Endodermal cell (in vitro differentiated cells): ENCODE results near the gene VOPP1. TPM values are rescaled to one million over a fixed set of nuclear protein-coding genes. Genes with fewer than 3 reads are reported as not detected.

Source experiments
- DNase-seq: peaks from one replicate; pipeline ENCODE4 v3.0.0-alpha.2; 2017
- H3K27ac ChIP-seq: 2 replicates; pipeline ENCODE4 v1.5.1; 2013; ENCODE audit warnings: mild to moderate bottlenecking, low read depth, low read length, moderate library complexity
- H3K27me3 ChIP-seq: 2 replicates; pipeline ENCODE4 v1.6.1; 2013; ENCODE audit warnings: mild to moderate bottlenecking, low read length, moderate library complexity; ENCODE audit not compliant: insufficient read depth, control insufficient read depth, poor library complexity, severe bottlenecking
- H3K36me3 ChIP-seq: 2 replicates; pipeline ENCODE4 v1.7.0; 2013; ENCODE audit warnings: mild to moderate bottlenecking, low read length, moderate library complexity; ENCODE audit not compliant: control insufficient read depth, insufficient read depth
- H3K4me1 ChIP-seq: one replicate; pipeline ENCODE4 v1.7.0; 2013; ENCODE audit warnings: low read length; ENCODE audit not compliant: control insufficient read depth, insufficient read depth
- H3K4me3 ChIP-seq: 2 replicates; pipeline ENCODE4 v1.5.1; 2013; ENCODE audit warnings: mild to moderate bottlenecking, low read length, moderate library complexity
- H3K9ac ChIP-seq: 2 replicates; pipeline ENCODE4 v1.6.1; 2013; ENCODE audit warnings: mild to moderate bottlenecking, low read length, moderate library complexity; ENCODE audit not compliant: poor library complexity, severe bottlenecking; ENCODE audit errors: extremely low read depth
- H3K9me3 ChIP-seq: 2 replicates; pipeline ENCODE4 v1.6.1; 2013; ENCODE audit warnings: mild to moderate bottlenecking, low read length, moderate library complexity; ENCODE audit not compliant: control insufficient read depth
- H3K27ac Mint-ChIP-seq: 2 replicates; pipeline ENCODE4 v1.8.0; 2020; ENCODE audit warnings: mixed read lengths
- H3K27me3 Mint-ChIP-seq: 2 replicates; pipeline ENCODE4 v1.8.0; 2021; ENCODE audit warnings: mild to moderate bottlenecking, mixed read lengths; ENCODE audit not compliant: insufficient read depth
- H3K36me3 Mint-ChIP-seq: 2 replicates; pipeline ENCODE4 v1.8.0; 2020; ENCODE audit warnings: low read depth, mixed read lengths
- H3K4me1 Mint-ChIP-seq: 2 replicates; pipeline ENCODE4 v1.8.0; 2020; ENCODE audit warnings: mixed read lengths
- H3K4me3 Mint-ChIP-seq: 2 replicates; pipeline ENCODE4 v1.8.0; 2020; ENCODE audit warnings: mild to moderate bottlenecking, moderate library complexity, mixed read lengths
- H3K9me3 Mint-ChIP-seq: 2 replicates; pipeline ENCODE4 v1.8.0; 2020; ENCODE audit warnings: mild to moderate bottlenecking, mixed read lengths
- WGBS, 2 experiments: methylation state at CpG; one replicate each; pipeline versions ENCODE4 v1.1.5 to v1.1.7; 2013; ENCODE audit warnings: missing lambda C conversion rate in 2 of 2, mixed read lengths in 1 of 2; ENCODE audit not compliant: insufficient coverage in 1 of 2, insufficient read length in 1 of 2; 5-methylcytosine and 5-hydroxymethylcytosine counted together
- total RNA-seq, 2 donors: library from RNA; stranded (reverse); fragmentation: NEBNext Ultra II Directional in 1 of 2; extraction: Animal tissue kit (Norgen Biotek cat#: 25700) in 1 of 2; gene quantifications; 2 replicates in 1 of 2; 3 replicates in 1 of 2; pipeline ENCODE4 v1.2.1, GENCODE V29; 2021
- TF ChIP-seq, protein P1 (sequence below): fragments of 200-600 bp; sonication (generic); conservative IDR thresholded peaks from 2 replicates; pipeline ENCODE4 v1.5.0; 2021; ENCODE audit warnings: antibody characterized with exemption, mild to moderate bottlenecking

The VOPP1 gene
- total RNA-seq, 2 donors from 2014 or later: 48.8 to 53.6 TPM

DNA sequence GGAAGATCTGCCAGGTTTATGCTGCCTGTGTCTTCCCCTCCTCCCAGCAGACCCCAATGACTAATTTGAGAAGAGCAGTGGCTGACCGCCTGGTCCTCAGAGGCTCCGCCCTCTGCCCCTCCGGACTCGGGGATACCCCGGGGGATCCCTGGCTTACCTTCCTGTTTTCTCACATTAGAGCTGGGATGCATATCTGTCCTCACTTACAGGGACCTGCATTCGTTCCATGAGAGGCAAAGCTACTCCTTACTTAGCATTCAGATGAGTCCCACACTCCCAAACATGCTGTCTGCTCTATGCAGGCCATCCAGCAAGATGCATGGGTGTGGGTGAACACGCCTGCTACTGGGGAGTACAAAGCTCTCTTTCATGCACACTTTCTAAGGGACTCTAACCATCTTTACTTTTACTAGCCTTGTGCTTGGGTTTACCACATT is 24.0 kb downstream of the VOPP1 start:
- Histone ChIP-seq H3K36me3 (no peaks in the 10 kb centered on the region), H3K27ac (no peak overlapping the region), H3K9ac (no peak overlapping the region), H3K27me3 (no peaks in the 10 kb centered on the region), H3K9me3 (no peaks in the 10 kb centered on the region), H3K4me1 (no peaks in the 10 kb centered on the region), H3K4me3 (no peak overlapping the region)
- DNase-seq: peak; percentile 33
- TF ChIP-seq, protein P1, sequence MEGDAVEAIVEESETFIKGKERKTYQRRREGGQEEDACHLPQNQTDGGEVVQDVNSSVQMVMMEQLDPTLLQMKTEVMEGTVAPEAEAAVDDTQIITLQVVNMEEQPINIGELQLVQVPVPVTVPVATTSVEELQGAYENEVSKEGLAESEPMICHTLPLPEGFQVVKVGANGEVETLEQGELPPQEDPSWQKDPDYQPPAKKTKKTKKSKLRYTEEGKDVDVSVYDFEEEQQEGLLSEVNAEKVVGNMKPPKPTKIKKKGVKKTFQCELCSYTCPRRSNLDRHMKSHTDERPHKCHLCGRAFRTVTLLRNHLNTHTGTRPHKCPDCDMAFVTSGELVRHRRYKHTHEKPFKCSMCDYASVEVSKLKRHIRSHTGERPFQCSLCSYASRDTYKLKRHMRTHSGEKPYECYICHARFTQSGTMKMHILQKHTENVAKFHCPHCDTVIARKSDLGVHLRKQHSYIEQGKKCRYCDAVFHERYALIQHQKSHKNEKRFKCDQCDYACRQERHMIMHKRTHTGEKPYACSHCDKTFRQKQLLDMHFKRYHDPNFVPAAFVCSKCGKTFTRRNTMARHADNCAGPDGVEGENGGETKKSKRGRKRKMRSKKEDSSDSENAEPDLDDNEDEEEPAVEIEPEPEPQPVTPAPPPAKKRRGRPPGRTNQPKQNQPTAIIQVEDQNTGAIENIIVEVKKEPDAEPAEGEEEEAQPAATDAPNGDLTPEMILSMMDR: no peak
- Mint-ChIP-seq H3K36me3 (peaks cover 6% of the 10 kb centered on the region), H3K27me3 (no peaks in the 10 kb centered on the region), H3K4me3 (no peak overlapping the region), H3K4me1 (peaks cover 11% of the 10 kb centered on the region), H3K9me3 (no peaks in the 10 kb centered on the region), H3K27ac (no peak overlapping the region)
- 72 to 83% methylated on average over 5 to 7 of the region's 7 CpGs for WGBS, 2 experiments

DNA sequence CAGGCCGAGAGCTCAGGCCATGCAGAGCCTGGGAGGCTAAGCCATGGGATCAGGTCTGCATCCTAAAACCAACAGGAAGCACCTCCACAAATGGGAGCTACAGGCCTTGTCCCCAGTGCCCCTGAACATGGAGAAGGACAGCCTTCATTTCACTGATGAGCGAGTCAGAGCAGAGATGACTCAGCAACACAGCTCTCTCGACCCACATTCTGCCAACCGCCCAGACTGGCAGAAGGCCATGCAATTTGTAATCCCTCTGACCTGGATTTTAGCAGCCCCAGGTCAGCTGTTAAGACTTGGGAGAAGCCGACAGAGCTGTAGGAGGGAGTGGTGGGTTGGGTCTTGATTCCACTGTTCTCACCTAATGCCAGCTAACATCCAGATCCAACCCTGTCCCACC is 25.5 kb downstream of the VOPP1 start:
- Histone ChIP-seq H3K36me3 (no peaks in the 10 kb centered on the region), H3K9me3 (no peaks in the 10 kb centered on the region), H3K9ac (no peak overlapping the region), H3K27ac (no peak overlapping the region), H3K4me3 (no peak overlapping the region), H3K27me3 (no peaks in the 10 kb centered on the region), H3K4me1 (no peaks in the 10 kb centered on the region)
- Mint-ChIP-seq H3K27ac (no peak overlapping the region), H3K4me3 (no peak overlapping the region), H3K9me3 (no peaks in the 10 kb centered on the region), H3K36me3 (peaks cover 8% of the 10 kb centered on the region), H3K27me3 (no peaks in the 10 kb centered on the region), H3K4me1 (peaks cover 11% of the 10 kb centered on the region)
- DNase-seq: peak; percentile 53
- 87 to 93% methylated on average over 4 to 5 of the region's 5 CpGs for WGBS, 2 experiments
- TF ChIP-seq, protein P1: no peak

DNA sequence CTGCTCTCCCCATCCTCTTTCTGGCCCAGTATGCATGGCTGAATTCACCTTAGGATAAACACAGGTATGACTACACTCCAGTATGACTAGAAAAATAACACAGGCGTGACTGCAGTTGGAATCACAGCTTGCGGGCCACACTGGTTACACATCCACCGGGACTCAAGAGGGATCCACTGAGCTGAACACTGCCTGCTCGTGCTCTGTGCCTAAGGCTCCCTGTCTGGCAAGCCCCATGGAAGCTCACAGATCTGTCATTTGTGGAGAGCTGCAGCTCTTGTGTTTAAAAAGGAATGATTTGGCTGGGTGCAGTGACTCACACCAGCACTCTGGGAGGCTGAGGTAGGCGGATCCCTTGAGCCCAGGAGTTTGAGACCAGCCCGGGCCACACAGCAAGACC is 26.8 kb downstream of the VOPP1 start:
- Mint-ChIP-seq H3K36me3 (peaks cover 8% of the 10 kb centered on the region), H3K27me3 (no peaks in the 10 kb centered on the region), H3K27ac (no peak overlapping the region), H3K9me3 (no peaks in the 10 kb centered on the region), H3K4me3 (no peak overlapping the region), H3K4me1 (peaks cover 15% of the 10 kb centered on the region)
- no peak overlapping the region for H3K4me3 ChIP-seq
- H3K4me1 ChIP-seq: no peaks in the 10 kb centered on the region
- WGBS, 2 experiments: 90 to 96% methylated on average over 3 to 6 of the region's 6 CpGs
- H3K9me3 ChIP-seq: no peaks in the 10 kb centered on the region
- H3K27me3 ChIP-seq: no peaks in the 10 kb centered on the region
- DNase-seq: peak; percentile 44
- H3K27ac ChIP-seq: no peak overlapping the region
- H3K9ac ChIP-seq: no peak overlapping the region
- H3K36me3 ChIP-seq: no peaks in the 10 kb centered on the region
- TF ChIP-seq, protein P1: no peak
